HK-2 (cell line): ENCODE results near the gene MAP4.
A peak's percentile ranks its signal among the peaks of the same experiment; 100 is the strongest.

Source experiments
- DNase-seq: peaks from one replicate; pipeline ENCODE4 v3.0.0-alpha.2; 2018; ENCODE audit not compliant: unreplicated experiment

The MAP4 gene

GRCh38 chr3:47961815-47962606, 54.2 kb downstream of the MAP4 start:
- no peak for DNase-seq

GRCh38 chr3:47961036-47961435, 55.2 kb downstream of the MAP4 start:
- DNase-seq: no peak

- no peak for DNase-seq
Measured at GRCh38 chr3:47956521-47956920, 59.7 kb downstream of the MAP4 start.

GRCh38 chr3:47954567-47954966, 61.6 kb downstream of the MAP4 start:
- DNase-seq: no peak

GRCh38 chr3:47950453-47951169, 65.6 kb downstream of the MAP4 start:
- DNase-seq: no peak

- DNase-seq: no peak
Measured at GRCh38 chr3:47949979-47950378, 66.2 kb downstream of the MAP4 start.

- DNase-seq: no peak
Measured at GRCh38 chr3:47940232-47940631, 76.0 kb downstream of the MAP4 start.

GRCh38 chr3:47932421-47932820, 83.8 kb downstream of the MAP4 start:
- no peak for DNase-seq

GRCh38 chr3:47930979-47931378, 85.2 kb downstream of the MAP4 start:
- DNase-seq: no peak

GRCh38 chr3:47916696-47917095, 99.5 kb downstream of the MAP4 start:
- DNase-seq: no peak

GRCh38 chr3:47916201-47916600, 100.0 kb downstream of the MAP4 start:
- no peak for DNase-seq

- no peak for DNase-seq
Measured at GRCh38 chr3:47912006-47912504, 104.2 kb downstream of the MAP4 start.

GRCh38 chr3:47910777-47911440, 105.3 kb downstream of the MAP4 start:
- DNase-seq: peak; percentile 59

- no peak for DNase-seq
Measured at GRCh38 chr3:47910233-47910632, 106.0 kb downstream of the MAP4 start.

- DNase-seq: no peak
Measured at GRCh38 chr3:47909607-47910006, 106.6 kb downstream of the MAP4 start.

GRCh38 chr3:47908744-47909143, 107.5 kb downstream of the MAP4 start:
- no peak for DNase-seq

GRCh38 chr3:47907784-47908183, 108.4 kb downstream of the MAP4 start:
- no peak for DNase-seq

- DNase-seq: no peak
Measured at GRCh38 chr3:47902746-47903145, 113.5 kb downstream of the MAP4 start.

GRCh38 chr3:47901280-47901833, 114.9 kb downstream of the MAP4 start:
- no peak for DNase-seq

GRCh38 chr3:47899495-47900108, 116.6 kb downstream of the MAP4 start:
- no peak for DNase-seq

GRCh38 chr3:47897954-47898353, 118.3 kb downstream of the MAP4 start:
- no peak for DNase-seq

- no peak for DNase-seq
Measured at GRCh38 chr3:47896736-47897135, 119.5 kb downstream of the MAP4 start.
